ENCODE measurements around the gene NT5DC3. TPM values are rescaled to one million over a fixed set of nuclear protein-coding genes. Genes with fewer than 3 reads are reported as not detected.
A peak's percentile ranks its signal among the peaks of the same experiment; 100 is the strongest.
"Not testable (repeated sequence)": the region's sequence is repeated elsewhere in the genome, so short reads cannot be mapped to it uniquely, and the experiment has no call there.

Gene NT5DC3
- total RNA-seq, 1 donor, result 2.2 TPM

DNA sequence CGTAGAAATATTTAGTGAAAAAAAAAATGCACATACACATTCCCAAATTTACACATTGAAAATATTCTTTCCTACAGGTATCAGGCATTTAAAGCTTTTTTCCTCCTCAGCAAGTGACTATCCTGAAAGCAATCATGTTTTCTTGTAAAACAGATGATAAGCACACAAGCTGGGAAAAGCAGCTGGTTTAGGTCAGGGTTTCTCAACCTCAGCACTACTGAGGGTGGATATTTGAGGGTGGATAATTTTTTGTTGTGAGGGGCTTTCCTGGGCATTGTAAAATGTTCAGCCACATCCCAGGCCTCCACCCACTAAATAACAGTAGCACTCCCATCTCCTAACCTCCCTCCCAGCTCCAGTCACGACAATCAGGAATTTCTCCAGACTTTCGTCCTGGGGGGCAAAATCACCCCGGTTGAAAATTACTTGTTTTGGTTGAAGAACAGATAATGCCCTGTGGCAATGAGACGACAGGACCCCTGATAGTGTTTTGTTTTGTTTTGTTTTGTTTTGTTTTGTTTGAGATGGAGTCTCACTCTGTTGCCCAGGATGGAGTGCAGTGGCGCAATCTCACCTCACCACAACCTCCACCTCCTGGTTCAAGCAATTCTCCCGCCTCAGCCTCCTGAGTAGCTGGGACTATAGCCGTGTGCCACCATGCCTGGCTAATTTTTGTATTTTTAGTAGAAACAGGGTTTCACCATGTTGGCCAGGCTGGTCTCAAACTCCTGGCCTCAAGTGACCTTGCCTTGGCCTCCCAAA is 15.0 kb upstream of the NT5DC3 start:
- DNase-seq (ENCODE audit: low read depth in 2 of 3, low spot score in 2 of 3), result no peak

DNA sequence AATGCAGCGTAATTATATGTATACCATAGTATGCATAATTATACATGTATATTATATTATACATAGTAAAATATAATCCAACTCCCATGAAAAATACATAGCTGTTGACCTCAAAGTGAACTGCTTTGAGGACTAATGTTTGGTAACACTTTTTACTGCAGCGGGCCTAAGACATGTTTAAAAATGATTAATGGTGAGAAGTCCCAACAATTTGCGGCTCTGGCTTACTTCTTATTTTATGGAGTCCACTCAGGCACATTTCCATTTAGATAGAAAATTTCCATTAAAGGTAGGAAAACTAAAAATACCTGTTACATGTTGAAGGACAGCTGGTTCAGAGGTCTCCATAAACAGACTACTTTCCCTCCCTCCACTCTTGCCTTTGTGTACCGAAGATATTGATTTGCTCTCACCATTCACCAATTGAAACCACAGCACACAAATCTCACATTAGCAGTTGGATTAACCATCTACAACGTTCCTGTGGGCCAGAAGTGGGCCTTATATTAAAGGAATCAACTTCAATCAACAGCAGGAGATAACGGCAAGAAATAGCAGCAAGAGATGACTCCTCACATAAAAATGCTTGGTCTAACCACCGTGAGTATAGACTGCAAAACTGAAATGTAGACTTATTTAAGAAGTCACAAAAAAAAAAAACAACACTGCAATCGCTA is 14.1 kb upstream of the NT5DC3 start:
- DNase-seq (ENCODE audit: low read depth in 2 of 3, low spot score in 2 of 3), result no peak

- no peak for DNase-seq (ENCODE audit: low read depth in 2 of 3, low spot score in 2 of 3)
Observed at GRCh38 chr12:103854372-103854973, 13.4 kb upstream of the NT5DC3 start.

DNA sequence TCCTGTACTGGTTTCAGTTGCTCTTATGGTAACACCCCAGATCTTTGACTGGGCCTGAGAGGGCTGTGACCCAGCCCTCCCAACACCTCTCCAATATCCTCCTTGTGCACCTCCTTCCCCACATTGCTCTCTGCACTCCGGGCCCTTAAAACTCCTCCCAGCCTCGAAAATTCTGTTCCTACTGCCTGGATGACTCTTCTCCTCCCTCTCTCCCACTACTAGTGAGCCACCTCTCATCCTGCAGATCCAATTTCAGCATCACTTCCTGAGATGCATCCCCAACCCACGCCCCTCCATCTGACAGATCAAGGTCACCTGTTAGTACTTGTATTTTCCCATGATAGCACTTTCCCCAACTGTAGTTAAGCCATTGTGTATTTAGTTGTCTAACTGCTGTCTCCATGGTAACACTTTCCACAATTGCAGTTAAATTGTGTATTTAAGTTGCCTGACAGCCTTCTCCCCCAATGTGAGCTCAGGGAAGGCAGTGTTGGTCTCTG is 11.5 kb upstream of the NT5DC3 start:
- DNase-seq (ENCODE audit: low read depth in 2 of 3, low spot score in 2 of 3), result peak in 1 of 3 donors; percentile 48

- no peak for DNase-seq (ENCODE audit: low read depth in 2 of 3, low spot score in 2 of 3)
Observed at GRCh38 chr12:103851127-103851526, 10.1 kb upstream of the NT5DC3 start.

GRCh38 chr12:103850429-103850828 is 9.4 kb upstream of the NT5DC3 start:
- DNase-seq (ENCODE audit: low read depth in 2 of 3, low spot score in 2 of 3), result no peak

GRCh38 chr12:103848917-103849491 is 8.0 kb upstream of the NT5DC3 start:
- no peak for DNase-seq (ENCODE audit: low read depth in 2 of 3, low spot score in 2 of 3)

- DNase-seq (ENCODE audit: low read depth in 2 of 3, low spot score in 2 of 3), result no peak
Observed at GRCh38 chr12:103848143-103848542, 7.1 kb upstream of the NT5DC3 start.

GRCh38 chr12:103846415-103846814 is 5.4 kb upstream of the NT5DC3 start:
- no peak for DNase-seq (ENCODE audit: low read depth in 2 of 3, low spot score in 2 of 3)

DNA sequence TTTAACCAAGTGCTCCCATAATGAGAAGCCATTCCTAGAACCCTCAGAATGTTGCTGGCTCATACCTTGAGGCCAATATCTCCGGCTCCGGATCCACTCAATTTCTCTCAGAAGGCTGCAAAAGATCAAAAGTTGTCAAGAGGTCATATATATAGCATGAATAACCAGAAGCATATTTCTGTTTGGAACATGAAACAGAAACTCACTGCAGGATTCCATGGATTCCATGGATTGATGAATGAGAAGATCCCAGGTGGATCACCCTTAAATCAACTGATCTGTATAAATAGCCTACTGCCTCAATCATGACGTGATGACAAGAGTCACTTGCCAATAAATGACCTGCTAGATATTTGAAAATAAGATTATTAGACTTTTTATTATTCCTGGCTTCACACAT is 3.3 kb upstream of the NT5DC3 start:
- DNase-seq (ENCODE audit: low read depth in 2 of 3, low spot score in 2 of 3), result no peak

DNA sequence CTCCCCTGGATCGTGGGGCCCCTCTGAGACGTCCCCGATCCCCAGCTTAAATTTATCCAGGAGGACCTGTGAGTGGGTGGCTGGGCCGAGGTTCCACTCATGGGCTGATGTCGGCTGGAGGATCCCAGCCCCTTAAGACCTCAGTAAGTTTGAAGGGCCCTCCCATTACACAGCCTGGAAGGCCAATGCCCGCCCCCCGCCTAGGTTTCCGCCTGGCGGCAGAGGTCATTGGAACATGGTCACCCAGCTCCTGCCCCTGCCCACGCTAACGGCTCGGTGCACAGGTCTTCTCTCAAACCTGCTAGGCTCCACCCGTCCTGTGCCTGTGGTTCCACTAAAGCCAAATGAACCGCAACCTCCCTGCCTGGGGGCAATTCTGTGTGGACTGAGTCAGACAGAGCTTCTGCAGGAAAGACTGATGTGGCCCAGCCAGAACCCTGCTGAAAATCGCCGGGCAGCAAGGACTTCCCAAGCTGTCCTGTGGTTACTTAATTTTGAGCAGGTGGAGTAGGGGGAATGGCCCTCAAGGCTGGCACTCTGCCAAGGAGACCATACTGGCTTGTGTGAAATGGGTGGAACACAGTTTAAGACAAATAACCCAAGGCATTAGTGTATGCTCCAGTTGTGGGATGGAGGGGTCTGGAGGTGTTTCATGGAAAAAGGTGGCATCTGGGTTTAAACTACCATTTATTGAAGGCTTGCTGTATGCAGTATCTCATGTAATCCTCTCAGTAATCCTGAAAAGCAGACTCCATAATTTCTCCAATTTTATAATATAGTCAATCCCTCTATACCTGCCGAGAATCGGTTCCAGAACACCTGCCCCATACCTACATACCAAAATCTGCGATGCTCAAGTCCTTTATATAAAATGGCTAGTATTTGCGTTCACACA is 903 bp upstream of the NT5DC3 start:
- DNase-seq (ENCODE audit: low read depth in 2 of 3, low spot score in 2 of 3), result peak; percentile 9 to 79 (median 57)

DNA sequence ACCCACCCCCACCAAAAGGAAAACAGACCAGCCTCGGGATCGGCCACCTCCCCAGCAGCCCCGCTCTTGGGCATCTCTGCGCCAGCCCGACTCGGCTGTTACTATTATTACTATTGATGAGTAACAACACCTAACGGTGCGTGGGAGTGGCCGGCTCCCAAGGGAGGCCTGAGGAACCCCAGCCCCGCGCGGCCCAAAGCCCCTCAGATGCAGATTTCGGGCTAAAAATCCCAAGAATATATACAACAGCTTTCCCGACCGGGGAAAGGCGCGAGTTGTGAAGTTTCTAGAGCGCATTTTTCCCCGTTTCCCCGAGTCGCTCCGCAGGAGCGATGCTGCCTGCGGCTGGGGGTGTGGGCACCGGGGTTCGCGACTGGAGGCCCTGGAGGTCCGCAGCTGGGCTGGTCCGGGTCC is 565 bp downstream of the NT5DC3 start:
- DNase-seq (ENCODE audit: low read depth in 2 of 3, low spot score in 2 of 3), result peak in 1 of 3 donors; percentile 7

DNA sequence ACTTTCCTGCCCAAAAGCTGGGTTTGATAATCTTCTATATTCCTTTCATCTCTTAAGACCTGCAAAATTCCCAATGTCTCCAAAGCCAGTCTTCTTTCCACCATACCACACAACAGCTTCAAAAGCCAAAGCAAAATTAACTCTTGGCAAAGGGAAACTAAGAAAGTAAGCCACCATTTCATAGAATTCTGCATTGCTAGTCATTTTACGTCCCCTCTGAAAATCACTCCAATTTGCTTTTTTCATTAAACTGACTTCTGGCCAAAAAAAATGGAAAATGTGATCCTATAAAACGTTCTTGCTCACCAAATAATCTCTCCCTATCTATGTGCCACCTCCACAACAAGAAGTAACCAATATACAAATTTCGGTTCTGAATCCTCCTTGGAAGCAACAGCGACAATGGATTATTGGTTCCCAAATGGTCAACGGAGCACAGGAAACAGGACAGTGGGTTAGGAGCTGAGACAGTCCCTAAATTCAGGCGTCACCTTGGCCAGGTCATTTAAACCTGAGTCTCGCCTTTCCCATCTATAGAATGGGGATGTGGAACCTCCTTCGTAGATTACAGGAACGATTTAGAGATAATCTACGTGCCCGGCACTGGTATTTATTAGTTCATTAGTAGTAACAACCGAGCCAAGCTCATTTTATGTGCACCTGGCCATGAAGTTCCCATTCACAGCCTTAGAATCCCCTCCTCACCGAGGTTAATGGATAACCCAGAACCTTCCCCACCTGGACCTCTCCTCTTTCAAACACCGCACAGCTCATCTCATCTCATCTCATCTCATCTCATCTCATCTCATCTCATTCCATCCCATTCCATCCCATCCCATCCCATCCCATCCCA is 1.2 kb downstream of the NT5DC3 start:
- DNase-seq (ENCODE audit: low read depth in 2 of 3, low spot score in 2 of 3), result no peak

DNA sequence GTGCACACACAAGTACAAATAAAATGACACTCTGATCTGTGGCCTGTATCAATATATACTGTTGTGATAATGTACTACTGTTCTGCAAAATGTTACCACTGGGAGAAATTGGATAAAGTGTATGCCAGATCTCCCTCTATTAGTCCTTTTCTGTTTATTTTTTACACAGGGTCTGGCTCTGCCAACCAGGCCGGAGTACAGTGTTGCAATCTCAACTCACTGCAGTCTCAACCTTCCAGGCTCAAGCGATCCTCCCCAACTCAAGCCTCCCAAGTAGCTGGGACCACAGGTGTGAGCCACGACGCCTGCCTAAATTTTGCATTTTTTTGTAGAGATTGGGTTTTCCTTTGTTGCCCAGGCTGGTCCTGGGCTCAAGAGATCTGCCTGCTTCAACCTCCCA is 1.9 kb downstream of the NT5DC3 start:
- DNase-seq (ENCODE audit: low read depth in 2 of 3, low spot score in 2 of 3), result no peak

DNA sequence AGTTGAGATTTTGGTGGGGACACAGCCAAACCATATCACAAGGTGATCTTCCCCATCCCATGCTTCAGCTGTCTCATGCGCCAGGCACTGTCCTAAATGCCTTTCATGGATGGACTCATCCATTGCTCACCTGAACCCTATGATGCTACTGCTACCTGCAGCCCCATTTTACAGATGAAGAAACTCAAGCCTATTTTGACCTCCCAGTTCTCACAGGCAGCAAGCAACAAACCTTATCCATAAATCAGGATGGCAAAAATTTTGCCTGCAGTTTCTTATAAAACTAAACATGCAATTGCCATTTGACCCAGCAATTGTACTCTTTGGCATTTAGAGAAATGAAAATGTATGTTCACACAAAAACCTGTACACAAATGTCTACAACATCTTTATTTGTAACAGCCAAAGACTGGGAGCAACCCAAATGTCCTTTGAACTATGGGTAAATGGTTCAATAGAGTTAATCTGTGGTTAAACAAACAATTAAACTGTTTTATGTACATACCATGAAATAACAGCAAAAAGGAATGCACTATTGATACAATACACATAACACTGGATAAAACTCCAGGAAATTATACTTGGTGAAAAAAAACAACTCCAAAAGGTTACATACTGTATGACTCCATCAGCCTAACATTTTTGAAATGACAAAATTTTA is 2.6 kb downstream of the NT5DC3 start:
- DNase-seq (ENCODE audit: low read depth in 2 of 3, low spot score in 2 of 3), result no peak

DNA sequence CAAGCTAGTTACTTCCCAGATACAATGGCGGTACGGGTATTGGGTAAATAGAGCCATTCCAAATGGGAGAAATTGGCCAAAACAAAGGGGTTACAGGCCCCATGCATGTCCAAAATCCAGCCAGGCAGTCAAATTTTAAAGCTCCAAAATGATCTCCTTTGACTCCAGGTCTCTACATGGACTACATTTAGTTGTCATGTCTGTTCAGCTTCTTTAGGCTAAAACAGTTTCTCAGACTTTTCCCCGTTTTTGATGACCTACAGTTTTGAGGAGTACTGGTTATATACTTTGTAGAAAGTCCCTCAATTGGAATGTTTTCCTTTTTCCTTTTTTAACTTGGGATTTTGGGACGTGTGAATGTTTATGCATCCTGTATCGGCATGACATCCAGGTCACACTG is 4.7 kb downstream of the NT5DC3 start:
- no peak for DNase-seq (ENCODE audit: low read depth in 2 of 3, low spot score in 2 of 3)

- not testable (repeated sequence) for DNase-seq (ENCODE audit: low read depth in 2 of 3, low spot score in 2 of 3)
Observed at GRCh38 chr12:103835747-103836335, 5.2 kb downstream of the NT5DC3 start.

- DNase-seq (ENCODE audit: low read depth in 2 of 3, low spot score in 2 of 3), result no peak
Observed at GRCh38 chr12:103834942-103835341, 6.1 kb downstream of the NT5DC3 start.

GRCh38 chr12:103833891-103834290 is 7.1 kb downstream of the NT5DC3 start:
- DNase-seq (ENCODE audit: low read depth in 2 of 3, low spot score in 2 of 3), result no peak

All from hematopoietic multipotent progenitor cell (in vitro differentiated cells).